K562 (cell line): Measurements from ENCODE around the gene UTS2R.
A peak's percentile ranks its signal among the peaks of the same experiment; 100 is the strongest.

Source experiments
- MYC ChIP-seq, 2 experiments: fragments of 250-450 bp in 1 of 2; sonication (Bioruptor Pico) in 1 of 2; IDR thresholded peaks; 2 replicates each; pipeline versions ENCODE4 v1.5.1 to v1.6.1; 2012 to 2021; ENCODE audit warnings: low read depth in 2 of 2, borderline replicate concordance in 1 of 2, improper control_type of control experiment in 1 of 2, low read length in 1 of 2, mild to moderate bottlenecking in 1 of 2, moderate library complexity in 1 of 2
- POLR2AphosphoS5 ChIP-seq: IDR thresholded peaks from 2 replicates; pipeline ENCODE4 v1.6.1; 2011; ENCODE audit warnings: mild to moderate bottlenecking, low read depth, low read length, moderate library complexity; ENCODE audit not compliant: control insufficient read depth, insufficient read depth
- RAD21 ChIP-seq, 2 experiments: fragments of 250-450 bp in 1 of 2; fragments of 450-650 bp in 1 of 2; sonication (Bioruptor Pico) in 1 of 2; formaldehyde crosslinking in 1 of 2; IDR thresholded peaks in 1 of 2; conservative IDR thresholded peaks in 1 of 2; 2 replicates each; pipeline versions ENCODE4 v1.4.0 to v1.8.0; 2020 to 2022; ENCODE audit warnings: mild to moderate bottlenecking in 2 of 2, moderate library complexity in 1 of 2
- RFX5 ChIP-seq: IDR thresholded peaks from 2 replicates; pipeline ENCODE4 v1.6.1; 2011; ENCODE audit warnings: low read depth, mild to moderate bottlenecking, improper control_type of control experiment, low read length
- TBL1XR1 ChIP-seq, 2 experiments: IDR thresholded peaks; 2 replicates each; pipeline ENCODE4 v1.6.1; 2012; ENCODE audit warnings: improper control_type of control experiment in 2 of 2, low read length in 2 of 2, mild to moderate bottlenecking in 1 of 2
- ZNF184 ChIP-seq: sonication (generic); formaldehyde crosslinking; IDR thresholded peaks from 2 replicates; pipeline ENCODE4 v1.5.0; 2020; ENCODE audit warnings: missing genetic modification reagents
- TF ChIP-seq, protein P1 (sequence below), 3 experiments: IDR thresholded peaks in 2 of 3; conservative IDR thresholded peaks in 1 of 3; 2 replicates each; pipeline ENCODE4 v1.5.1; 2011 to 2012; ENCODE audit warnings: low read length in 3 of 3, mild to moderate bottlenecking in 3 of 3, control low read depth in 2 of 3, improper control_type of control experiment in 1 of 3, inconsistent platforms in 1 of 3, low read depth in 1 of 3, mixed read lengths in 1 of 3, moderate library complexity in 1 of 3; ENCODE audit not compliant: insufficient read depth in 2 of 3
- TF ChIP-seq, protein P2 (sequence below): sonication (generic); formaldehyde crosslinking; IDR thresholded peaks from 2 replicates; pipeline ENCODE4 v1.8.1; 2023; ENCODE audit warnings: mild to moderate bottlenecking, missing genetic modification reagents

DNA sequence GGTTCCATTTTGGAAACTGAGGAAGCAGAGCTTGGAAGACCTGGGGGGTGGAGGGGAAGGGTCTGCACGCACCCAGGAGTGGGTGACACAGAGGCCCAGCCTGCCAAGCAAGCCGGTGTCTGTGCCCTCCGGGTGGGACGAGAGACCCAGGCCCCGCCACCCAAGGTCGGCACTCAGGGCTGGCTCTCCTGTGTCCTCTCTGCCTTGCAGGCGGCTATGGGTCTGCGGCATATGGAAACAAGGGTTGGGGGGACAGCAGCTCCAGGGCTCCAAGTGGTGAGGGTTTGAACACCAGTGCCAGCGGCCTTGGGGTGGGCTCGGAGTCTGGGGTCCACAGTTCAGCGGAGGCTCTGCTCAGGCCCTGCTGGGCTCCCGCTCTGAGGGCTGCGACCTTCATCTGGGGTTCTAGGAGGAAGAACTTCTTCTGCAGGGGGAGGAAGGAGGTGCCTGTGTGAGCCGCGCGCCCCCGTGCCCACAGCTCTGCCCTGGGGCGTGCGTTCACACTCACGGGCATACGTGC, 49.6 kb upstream of the UTS2R start:
- no peak for TF ChIP-seq RFX5
- no peak for TF ChIP-seq POLR2AphosphoS5
- TF ChIP-seq ZNF184: no peak
- TF ChIP-seq, protein P1, sequence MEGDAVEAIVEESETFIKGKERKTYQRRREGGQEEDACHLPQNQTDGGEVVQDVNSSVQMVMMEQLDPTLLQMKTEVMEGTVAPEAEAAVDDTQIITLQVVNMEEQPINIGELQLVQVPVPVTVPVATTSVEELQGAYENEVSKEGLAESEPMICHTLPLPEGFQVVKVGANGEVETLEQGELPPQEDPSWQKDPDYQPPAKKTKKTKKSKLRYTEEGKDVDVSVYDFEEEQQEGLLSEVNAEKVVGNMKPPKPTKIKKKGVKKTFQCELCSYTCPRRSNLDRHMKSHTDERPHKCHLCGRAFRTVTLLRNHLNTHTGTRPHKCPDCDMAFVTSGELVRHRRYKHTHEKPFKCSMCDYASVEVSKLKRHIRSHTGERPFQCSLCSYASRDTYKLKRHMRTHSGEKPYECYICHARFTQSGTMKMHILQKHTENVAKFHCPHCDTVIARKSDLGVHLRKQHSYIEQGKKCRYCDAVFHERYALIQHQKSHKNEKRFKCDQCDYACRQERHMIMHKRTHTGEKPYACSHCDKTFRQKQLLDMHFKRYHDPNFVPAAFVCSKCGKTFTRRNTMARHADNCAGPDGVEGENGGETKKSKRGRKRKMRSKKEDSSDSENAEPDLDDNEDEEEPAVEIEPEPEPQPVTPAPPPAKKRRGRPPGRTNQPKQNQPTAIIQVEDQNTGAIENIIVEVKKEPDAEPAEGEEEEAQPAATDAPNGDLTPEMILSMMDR (IDR thresholded peaks at IDR 0.05 in 2 of 3, conservative IDR thresholded peaks at IDR 0.05 in 1 of 3; ENCODE audit: insufficient read depth in 2 of 3, low read depth in 1 of 3, low read length in 3 of 3): no peak
- TF ChIP-seq, protein P2, sequence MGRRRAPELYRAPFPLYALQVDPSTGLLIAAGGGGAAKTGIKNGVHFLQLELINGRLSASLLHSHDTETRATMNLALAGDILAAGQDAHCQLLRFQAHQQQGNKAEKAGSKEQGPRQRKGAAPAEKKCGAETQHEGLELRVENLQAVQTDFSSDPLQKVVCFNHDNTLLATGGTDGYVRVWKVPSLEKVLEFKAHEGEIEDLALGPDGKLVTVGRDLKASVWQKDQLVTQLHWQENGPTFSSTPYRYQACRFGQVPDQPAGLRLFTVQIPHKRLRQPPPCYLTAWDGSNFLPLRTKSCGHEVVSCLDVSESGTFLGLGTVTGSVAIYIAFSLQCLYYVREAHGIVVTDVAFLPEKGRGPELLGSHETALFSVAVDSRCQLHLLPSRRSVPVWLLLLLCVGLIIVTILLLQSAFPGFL (CRISPR knock-in tag): no peak
- no peak for TF ChIP-seq MYC (IDR thresholded peaks at IDR 0.05; ENCODE audit: low read depth, low read length)
- TF ChIP-seq MYC (CRISPR knock-in tag; IDR thresholded peaks at IDR 0.05; ENCODE audit: borderline replicate concordance, low read depth): 0 out of 2 replicates have a peak, but pooled peaks have one; percentile 39
- no peak for TF ChIP-seq RAD21 (CRISPR knock-in tag; conservative IDR thresholded peaks at IDR 0.05 in 1 of 2, IDR thresholded peaks at IDR 0.05 in 1 of 2)
- no peak for TF ChIP-seq TBL1XR1 (IDR thresholded peaks at IDR 0.05; ENCODE audit: low read length in 2 of 2)
